Hepatocyte (in vitro differentiated cells): Measurements from ENCODE around the gene ODC1. TPM values are rescaled to one million over a fixed set of nuclear protein-coding genes. Genes with fewer than 3 reads are reported as not detected.
A peak's percentile ranks its signal among the peaks of the same experiment; 100 is the strongest.

Source experiments
- DNase-seq: peaks from one replicate; pipeline ENCODE4 v3.0.0-alpha.2; 2016; ENCODE audit warnings: low spot score
- H2AFZ ChIP-seq: fragments of 200-600 bp; sonication (generic); 2 replicates; pipeline ENCODE4 v1.6.0; 2016; ENCODE audit warnings: antibody characterized with exemption, mild to moderate bottlenecking
- H3K27ac ChIP-seq: fragments of 200-600 bp; sonication (generic); 2 replicates; pipeline ENCODE4 v1.5.1; 2016; ENCODE audit warnings: mild to moderate bottlenecking
- H3K27me3 ChIP-seq: fragments of 200-600 bp; sonication (generic); 2 replicates; pipeline ENCODE4 v1.6.1; 2016
- H3K36me3 ChIP-seq: fragments of 200-600 bp; sonication (generic); replicated peaks from 2 replicates; pipeline ENCODE4 v1.5.1; 2016; ENCODE audit warnings: low read depth; ENCODE audit not compliant: insufficient read depth
- H3K4me1 ChIP-seq: fragments of 200-600 bp; sonication (generic); 2 replicates; pipeline ENCODE4 v1.5.1; 2016; ENCODE audit warnings: mild to moderate bottlenecking, moderate library complexity; ENCODE audit not compliant: insufficient read depth
- H3K4me2 ChIP-seq: fragments of 200-600 bp; sonication (generic); 2 replicates; pipeline ENCODE4 v1.6.0; 2016
- H3K4me3 ChIP-seq: fragments of 200-600 bp; sonication (generic); 2 replicates; pipeline ENCODE4 v1.5.1; 2016; ENCODE audit warnings: mild to moderate bottlenecking
- H3K79me2 ChIP-seq: fragments of 200-600 bp; sonication (generic); 2 replicates; pipeline ENCODE4 v1.6.0; 2017; ENCODE audit warnings: mild to moderate bottlenecking
- H3K9me2 ChIP-seq: fragments of 200-600 bp; sonication (generic); replicated peaks from 2 replicates; pipeline ENCODE4 v1.6.0; 2017; ENCODE audit warnings: mild to moderate bottlenecking; ENCODE audit not compliant: insufficient read depth
- H3K9me3 ChIP-seq: fragments of 200-600 bp; sonication (generic); 2 replicates; pipeline ENCODE4 v1.5.1; 2016; ENCODE audit warnings: low read depth, mild to moderate bottlenecking
- H4K20me1 ChIP-seq: fragments of 200-600 bp; sonication (generic); 2 replicates; pipeline ENCODE4 v1.6.0; 2016; ENCODE audit warnings: mild to moderate bottlenecking; ENCODE audit not compliant: insufficient read depth, poor library complexity, severe bottlenecking
- CTCF ChIP-seq: fragments of 200-600 bp; sonication (generic); IDR thresholded peaks from 2 replicates; pipeline ENCODE4 v1.5.1; 2016; ENCODE audit warnings: antibody characterized with exemption, mild to moderate bottlenecking; ENCODE audit not compliant: poor library complexity
- EZH2 ChIP-seq: fragments of 200-600 bp; sonication (generic); IDR thresholded peaks from 2 replicates; pipeline ENCODE4 v1.6.1; 2016; ENCODE audit warnings: antibody characterized with exemption, mild to moderate bottlenecking, borderline replicate concordance
- EZH2phosphoT487 ChIP-seq: fragments of 200-600 bp; sonication (generic); IDR thresholded peaks from one replicate; pipeline ENCODE4 v1.6.1; 2018; ENCODE audit warnings: antibody characterized with exemption, mild to moderate bottlenecking, low read depth, moderate library complexity; ENCODE audit not compliant: unreplicated experiment, severe bottlenecking
- WGBS: methylation state at CpG from one replicate; pipeline ENCODE4 v1.1.6; 2016; ENCODE audit warnings: low lambda C conversion rate; ENCODE audit errors: missing lambda C conversion rate; 5-methylcytosine and 5-hydroxymethylcytosine counted together
- polyA plus RNA-seq: library from polyadenylated mRNA; unstranded; fragments of >200 nt; fragmentation: Nextera tagmentation; extraction: Ambion mirVana; gene quantifications from 2 replicates; pipeline ENCODE4 v1.2.1, GENCODE V29; 2016
- total RNA-seq: library from RNA; depleted of rRNA; stranded (reverse); fragments of >200 nt; gene quantifications from 2 replicates; pipeline ENCODE4 v1.2.3, GENCODE V29; 2014

Gene ODC1
- total and polyA plus RNA-seq, 2 experiments from 2014 or later: 92.8 to 165 TPM

DNA sequence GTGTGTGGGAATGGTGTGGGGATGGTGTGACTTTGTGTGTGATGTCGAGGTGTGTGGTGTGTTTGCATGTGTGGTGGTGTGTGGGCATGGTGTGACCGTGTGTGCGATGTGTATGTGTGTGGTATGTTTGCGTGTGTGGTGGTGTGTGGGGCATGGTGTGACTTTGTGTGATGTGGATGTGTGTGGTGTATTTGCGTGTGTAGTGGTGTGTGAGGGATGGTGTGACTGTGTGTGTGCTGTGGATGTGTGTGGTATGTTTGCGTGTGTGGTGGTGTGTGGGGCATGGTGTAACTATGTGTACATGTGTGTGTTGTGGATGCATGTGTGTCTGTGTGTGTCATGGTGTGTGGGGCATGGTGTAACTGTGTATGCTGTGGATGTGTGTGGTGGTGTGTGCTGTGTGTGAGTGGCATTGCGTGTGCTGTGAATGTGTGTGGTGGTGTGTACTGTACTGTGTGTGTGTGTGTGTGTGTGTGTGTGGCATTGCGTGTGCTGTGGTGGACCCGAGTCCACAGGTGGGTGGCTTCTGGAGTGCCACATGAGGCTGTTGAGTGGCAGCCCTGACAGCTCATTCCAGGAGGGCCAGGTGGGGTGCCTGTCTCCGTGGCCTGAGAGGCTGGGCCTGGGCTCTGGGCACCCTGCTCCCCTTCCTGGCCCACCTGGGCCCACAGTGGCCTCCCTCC is 14.7 kb downstream of the ODC1 start:
- 95% methylated on average over 10 of the region's 10 CpGs for WGBS
- no peaks in the 10 kb centered on the region for H3K9me2 ChIP-seq
- H3K27me3 ChIP-seq: no peaks in the 10 kb centered on the region
- no peak overlapping the region for H2AFZ ChIP-seq
- TF ChIP-seq EZH2 (no peak), EZH2phosphoT487 (no peak), CTCF (no peak)
- H3K36me3 ChIP-seq: no peaks in the 10 kb centered on the region
- no peak overlapping the region for H3K27ac ChIP-seq
- no peak overlapping the region for H3K4me3 ChIP-seq
- no peak for DNase-seq
- no peaks in the 10 kb centered on the region for H3K9me3 ChIP-seq
- H3K79me2 ChIP-seq: no peaks in the 10 kb centered on the region
- H3K4me2 ChIP-seq: peak overlapping the region; percentile 73
- no peaks in the 10 kb centered on the region for H4K20me1 ChIP-seq
- H3K4me1 ChIP-seq: peaks cover 4% of the 10 kb centered on the region

DNA sequence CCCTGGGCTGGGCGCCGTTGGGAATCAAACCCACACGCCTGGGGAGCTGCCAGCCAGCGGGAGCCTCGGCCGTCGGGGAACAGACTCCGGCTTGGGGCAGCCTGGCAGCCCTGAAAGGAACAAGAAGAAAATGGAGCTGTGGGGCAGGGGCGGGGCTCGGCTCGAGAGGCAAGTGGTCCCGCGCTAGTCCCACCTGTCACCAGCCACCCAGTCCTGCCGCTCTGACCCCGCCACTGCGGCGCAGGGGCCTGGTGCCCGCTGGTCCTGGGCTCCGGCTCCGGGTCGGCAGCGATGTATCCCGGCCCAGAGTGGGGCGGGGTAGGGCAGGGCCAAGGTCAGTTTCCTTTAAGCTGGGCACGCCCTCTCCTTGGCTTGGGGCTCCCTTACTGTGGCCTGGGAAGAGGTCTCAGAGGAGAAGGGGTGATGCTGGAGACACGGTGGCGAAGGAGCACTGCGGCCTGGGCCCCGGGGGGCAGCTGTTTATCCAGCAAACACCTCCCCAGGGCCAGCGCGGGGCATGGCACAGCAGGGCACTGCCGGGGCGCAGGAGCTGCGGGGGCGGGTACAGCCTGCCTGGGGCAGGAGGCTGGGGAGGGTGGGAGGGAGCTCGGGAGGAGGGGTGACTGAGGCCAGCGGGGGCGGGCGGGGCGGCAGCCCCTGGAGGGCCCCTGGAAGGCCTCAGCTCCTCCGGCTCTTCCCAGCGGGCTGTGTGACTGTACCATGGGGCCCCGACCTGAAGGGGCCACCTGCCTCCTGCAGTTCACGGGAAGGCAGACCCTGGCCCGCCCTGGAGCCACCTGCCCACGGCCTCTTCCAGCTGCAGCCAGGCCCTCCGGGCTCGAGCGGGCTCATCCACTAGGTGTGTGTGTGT is 15.6 kb downstream of the ODC1 start:
- peak; percentile 62 for DNase-seq
- H3K9me2 ChIP-seq: no peaks in the 10 kb centered on the region
- H3K9me3 ChIP-seq: no peaks in the 10 kb centered on the region
- H2AFZ ChIP-seq: no peak overlapping the region
- H3K4me1 ChIP-seq: peaks cover 4% of the 10 kb centered on the region
- peak overlapping the region; percentile 73 for H3K4me2 ChIP-seq
- WGBS: 53% methylated on average over 35 of the region's 49 CpGs
- no peak for TF ChIP-seq CTCF
- TF ChIP-seq EZH2phosphoT487: no peak
- TF ChIP-seq EZH2: no peak
- H4K20me1 ChIP-seq: no peaks in the 10 kb centered on the region
- H3K4me3 ChIP-seq: no peak overlapping the region
- peak overlapping the region; percentile 49 for H3K27ac ChIP-seq
- no peaks in the 10 kb centered on the region for H3K79me2 ChIP-seq
- H3K27me3 ChIP-seq: no peaks in the 10 kb centered on the region
- H3K36me3 ChIP-seq: no peaks in the 10 kb centered on the region

DNA sequence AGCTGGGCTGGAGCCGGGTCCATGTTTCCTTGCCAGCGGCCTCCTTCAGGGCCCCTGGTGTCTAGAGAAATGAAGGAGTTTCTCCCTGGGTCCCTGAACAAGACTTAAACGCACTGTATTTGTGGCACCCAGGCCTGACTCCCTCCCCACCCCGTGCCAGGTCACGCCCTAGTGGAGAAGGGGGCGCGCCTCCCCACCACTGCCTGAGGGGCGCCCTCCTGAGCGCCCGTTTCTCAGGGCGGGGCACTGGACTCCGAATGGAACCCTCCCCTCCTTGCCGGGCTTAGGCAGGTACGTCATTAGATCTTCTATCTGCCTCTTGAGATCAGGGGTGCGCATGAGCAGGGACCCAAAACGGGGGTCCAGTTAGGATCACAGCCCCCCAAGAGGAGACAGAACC is 16.3 kb downstream of the ODC1 start:
- H3K9me2 ChIP-seq: no peaks in the 10 kb centered on the region
- H3K27me3 ChIP-seq: no peaks in the 10 kb centered on the region
- no peak for TF ChIP-seq CTCF
- TF ChIP-seq EZH2phosphoT487: no peak
- TF ChIP-seq EZH2: no peak
- 85% methylated on average over 16 of the region's 16 CpGs for WGBS
- H3K36me3 ChIP-seq: no peaks in the 10 kb centered on the region
- peaks cover 4% of the 10 kb centered on the region for H3K4me1 ChIP-seq
- no peak for DNase-seq
- no peak overlapping the region for H2AFZ ChIP-seq
- peak overlapping the region; percentile 73 for H3K4me2 ChIP-seq
- no peaks in the 10 kb centered on the region for H3K9me3 ChIP-seq
- no peaks in the 10 kb centered on the region for H4K20me1 ChIP-seq
- H3K4me3 ChIP-seq: no peak overlapping the region
- no peaks in the 10 kb centered on the region for H3K79me2 ChIP-seq
- peak overlapping the region; percentile 49 for H3K27ac ChIP-seq
